ENCODE results near the gene ADCY5. TPM values are rescaled to one million over a fixed set of nuclear protein-coding genes. Genes with fewer than 3 reads are reported as not detected.

The ADCY5 gene
- total RNA-seq, 2 experiments from 2014 or later = not detected

GRCh38 chr3:123480428-123480827, 31.5 kb upstream of the ADCY5 start:
- Mint-ChIP-seq H3K27ac (no peak overlapping the region), H3K4me1 (no peaks in the 10 kb centered on the region), H3K9me3 (ENCODE audit: low read depth) (no peaks in the 10 kb centered on the region), H3K4me3 (no peak overlapping the region), H3K27me3 (peaks cover 5% of the 10 kb centered on the region), H3K36me3 (ENCODE audit: low read depth) (no peaks in the 10 kb centered on the region)
- DNase-seq = no peak
- intact Hi-C loops (cut with DNase I, micrococcal nuclease) = no loop called here
- ATAC-seq = no peak
- ChIA-PET POLR2A (no interaction called here), CTCF (no interaction called here)

- intact Hi-C loops (cut with DNase I, micrococcal nuclease) = no loop called here
- no peak overlapping the region for H3K4me3 Mint-ChIP-seq
Measured at GRCh38 chr3:123479891-123480290, 31.0 kb upstream of the ADCY5 start.

GRCh38 chr3:123478314-123478713, 29.4 kb upstream of the ADCY5 start:
- DNase-seq (no peak), ATAC-seq (no peak)
- intact Hi-C loops (cut with DNase I, micrococcal nuclease) = no loop called here
- Mint-ChIP-seq H3K36me3 (ENCODE audit: low read depth) (no peaks in the 10 kb centered on the region), H3K27me3 (peaks cover 8% of the 10 kb centered on the region), H3K9me3 (ENCODE audit: low read depth) (no peaks in the 10 kb centered on the region), H3K27ac (no peak overlapping the region), H3K4me3 (no peak overlapping the region), H3K4me1 (no peaks in the 10 kb centered on the region)
- POLR2A ChIA-PET = no interaction called here
- CTCF ChIA-PET = no interaction called here

More at GRCh38 chr3:123479891-123480290, 31.0 kb upstream of the ADCY5 start:
- no peaks in the 10 kb centered on the region for H3K4me1 Mint-ChIP-seq
- H3K36me3 Mint-ChIP-seq (ENCODE audit: low read depth) = no peaks in the 10 kb centered on the region
- H3K9me3 Mint-ChIP-seq (ENCODE audit: low read depth) = no peaks in the 10 kb centered on the region
- POLR2A ChIA-PET = no interaction called here
- DNase-seq = no peak
- no peak for ATAC-seq
- H3K27ac Mint-ChIP-seq = no peak overlapping the region
- H3K27me3 Mint-ChIP-seq = peaks cover 8% of the 10 kb centered on the region
- CTCF ChIA-PET = interaction anchor here (0.6 kb wide), 1 partner anchor 135 kb away, joined by 3 read pairs; no protein-coding TSS in a partner anchor

GRCh38 chr3:123476967-123477750, 28.3 kb upstream of the ADCY5 start:
- peaks cover 8% of the 10 kb centered on the region for H3K27me3 Mint-ChIP-seq
- H3K4me1 Mint-ChIP-seq = no peaks in the 10 kb centered on the region
- no peaks in the 10 kb centered on the region for H3K36me3 Mint-ChIP-seq (ENCODE audit: low read depth)
- no peak overlapping the region for H3K4me3 Mint-ChIP-seq
- ChIA-PET POLR2A (no interaction called here), CTCF (interaction anchor here (0.7 to 0.9 kb wide), 2 partner anchors 12 to 29 kb away, joined by 3 read pairs; no protein-coding TSS in a partner anchor)
- no peak for DNase-seq
- no peaks in the 10 kb centered on the region for H3K9me3 Mint-ChIP-seq (ENCODE audit: low read depth)
- no peak overlapping the region for H3K27ac Mint-ChIP-seq
- intact Hi-C loops (cut with DNase I, micrococcal nuclease) = no loop called here
- ATAC-seq = no peak

GRCh38 chr3:123475786-123476185, 26.9 kb upstream of the ADCY5 start:
- Mint-ChIP-seq H3K4me1 (no peaks in the 10 kb centered on the region), H3K36me3 (ENCODE audit: low read depth) (no peaks in the 10 kb centered on the region), H3K27ac (no peak overlapping the region), H3K9me3 (ENCODE audit: low read depth) (no peaks in the 10 kb centered on the region), H3K27me3 (peaks cover 7% of the 10 kb centered on the region), H3K4me3 (no peak overlapping the region)
- no peak for ATAC-seq
- POLR2A ChIA-PET = no interaction called here
- intact Hi-C loops (cut with DNase I, micrococcal nuclease) = no loop called here
- CTCF ChIA-PET = interaction anchor here (1.0 to 1.3 kb wide), 2 partner anchors 83 to 146 kb away, joined by 3 to 4 read pairs; no protein-coding TSS in a partner anchor
- no peak for DNase-seq

- DNase-seq (no peak), ATAC-seq (no peak)
- Mint-ChIP-seq H3K27me3 (peaks cover 6% of the 10 kb centered on the region), H3K4me1 (no peaks in the 10 kb centered on the region), H3K9me3 (ENCODE audit: low read depth) (no peaks in the 10 kb centered on the region), H3K27ac (no peak overlapping the region), H3K36me3 (ENCODE audit: low read depth) (no peaks in the 10 kb centered on the region), H3K4me3 (no peak overlapping the region)
- intact Hi-C loops (cut with DNase I, micrococcal nuclease) = no loop called here
- ChIA-PET POLR2A (no interaction called here), CTCF (interaction anchor here (0.6 kb wide), 1 partner anchor 70 kb away, joined by 3 read pairs; no protein-coding TSS in a partner anchor)
Measured at GRCh38 chr3:123471106-123471505, 22.2 kb upstream of the ADCY5 start.

GRCh38 chr3:123469323-123469995, 20.6 kb upstream of the ADCY5 start:
- ATAC-seq (no peak), DNase-seq (no peak)
- H3K4me1 Mint-ChIP-seq = no peaks in the 10 kb centered on the region
- intact Hi-C loops (cut with DNase I, micrococcal nuclease) = no loop called here
- CTCF ChIA-PET = interaction anchor here (0.6 kb wide), 1 partner anchor 12 kb away, joined by 5 read pairs; no protein-coding TSS in a partner anchor
- H3K9me3 Mint-ChIP-seq (ENCODE audit: low read depth) = no peaks in the 10 kb centered on the region
- H3K4me3 Mint-ChIP-seq = no peak overlapping the region
- H3K27ac Mint-ChIP-seq = no peak overlapping the region
- POLR2A ChIA-PET = no interaction called here
- peaks cover 5% of the 10 kb centered on the region for H3K27me3 Mint-ChIP-seq
- H3K36me3 Mint-ChIP-seq (ENCODE audit: low read depth) = no peaks in the 10 kb centered on the region

- H3K4me3 Mint-ChIP-seq = no peak overlapping the region
- no peaks in the 10 kb centered on the region for H3K36me3 Mint-ChIP-seq (ENCODE audit: low read depth)
- POLR2A ChIA-PET = no interaction called here
- DNase-seq = no peak
- H3K4me1 Mint-ChIP-seq = no peaks in the 10 kb centered on the region
- no peak for ATAC-seq
- H3K27ac Mint-ChIP-seq = no peak overlapping the region
- peaks cover 12% of the 10 kb centered on the region for H3K27me3 Mint-ChIP-seq
- H3K9me3 Mint-ChIP-seq (ENCODE audit: low read depth) = no peaks in the 10 kb centered on the region
- CTCF ChIA-PET = interaction anchor here (1.2 kb wide), 1 partner anchor 20 kb away, joined by 4 read pairs; no protein-coding TSS in a partner anchor
- intact Hi-C loops (cut with DNase I, micrococcal nuclease) = no loop called here
Measured at GRCh38 chr3:123467046-123467445, 18.2 kb upstream of the ADCY5 start.

GRCh38 chr3:123464211-123464610, 15.3 kb upstream of the ADCY5 start:
- ATAC-seq = no peak
- no peaks in the 10 kb centered on the region for H3K36me3 Mint-ChIP-seq (ENCODE audit: low read depth)
- H3K9me3 Mint-ChIP-seq (ENCODE audit: low read depth) = no peaks in the 10 kb centered on the region
- intact Hi-C loops (cut with DNase I, micrococcal nuclease) = no loop called here
- H3K4me3 Mint-ChIP-seq = no peak overlapping the region
- peaks cover 15% of the 10 kb centered on the region for H3K27me3 Mint-ChIP-seq
- no peak overlapping the region for H3K27ac Mint-ChIP-seq
- ChIA-PET CTCF (interaction anchor here (0.7 kb wide), 1 partner anchor 234 kb away, joined by 3 read pairs; no protein-coding TSS in a partner anchor), POLR2A (no interaction called here)
- DNase-seq = no peak
- H3K4me1 Mint-ChIP-seq = no peaks in the 10 kb centered on the region

GRCh38 chr3:123459862-123460261, 11.0 kb upstream of the ADCY5 start:
- Mint-ChIP-seq H3K4me3 (no peak overlapping the region), H3K27me3 (peaks cover 31% of the 10 kb centered on the region), H3K9me3 (ENCODE audit: low read depth) (no peaks in the 10 kb centered on the region), H3K4me1 (no peaks in the 10 kb centered on the region), H3K27ac (no peak overlapping the region), H3K36me3 (ENCODE audit: low read depth) (no peaks in the 10 kb centered on the region)
- intact Hi-C loops (cut with DNase I, micrococcal nuclease) = no loop called here
- DNase-seq = no peak
- no peak for ATAC-seq
- CTCF ChIA-PET = no interaction called here
- POLR2A ChIA-PET = no interaction called here

- ChIA-PET CTCF (interaction anchor here (0.9 kb wide), 1 partner anchor 10 kb away, joined by 3 read pairs; no protein-coding TSS in a partner anchor), POLR2A (no interaction called here)
- Mint-ChIP-seq H3K36me3 (ENCODE audit: low read depth) (no peaks in the 10 kb centered on the region), H3K4me3 (no peak overlapping the region), H3K4me1 (no peaks in the 10 kb centered on the region), H3K9me3 (ENCODE audit: low read depth) (no peaks in the 10 kb centered on the region), H3K27me3 (peaks cover 34% of the 10 kb centered on the region), H3K27ac (no peak overlapping the region)
- intact Hi-C loops (cut with DNase I, micrococcal nuclease) = no loop called here
- ATAC-seq (no peak), DNase-seq (no peak)
Measured at GRCh38 chr3:123458255-123458654, 9.4 kb upstream of the ADCY5 start.

- no peak overlapping the region for H3K4me3 Mint-ChIP-seq
- no peaks in the 10 kb centered on the region for H3K4me1 Mint-ChIP-seq
- CTCF ChIA-PET = no interaction called here
- no peaks in the 10 kb centered on the region for H3K36me3 Mint-ChIP-seq (ENCODE audit: low read depth)
- H3K27ac Mint-ChIP-seq = no peak overlapping the region
- POLR2A ChIA-PET = no interaction called here
- ATAC-seq (no peak), DNase-seq (no peak)
- H3K27me3 Mint-ChIP-seq = peaks cover 34% of the 10 kb centered on the region
- no peaks in the 10 kb centered on the region for H3K9me3 Mint-ChIP-seq (ENCODE audit: low read depth)
- intact Hi-C loops (cut with DNase I, micrococcal nuclease) = no loop called here
Measured at GRCh38 chr3:123457841-123458240, 9.0 kb upstream of the ADCY5 start.
